Measurements from ENCODE around the gene PCID2.

GRCh38 chr13:113137691-113138298 is 70.7 kb downstream of the PCID2 start:
- TF ChIP-seq CTCF (conservative IDR thresholded peaks at IDR 0.05) = no peak
- TF ChIP-seq ZFX (IDR thresholded peaks at IDR 0.05) = no peak
